PFSK-1 (cell line): Measurements from ENCODE around the gene MUC5AC.

Experiments
- REST ChIP-seq, 2 experiments: IDR thresholded peaks; 2 replicates each; pipeline versions ENCODE4 v1.6.1 to v1.8.0; 2011 to 2012; ENCODE audit warnings: low read depth in 2 of 2, low read length in 2 of 2, control low read depth in 1 of 2, inconsistent platforms in 1 of 2, mild to moderate bottlenecking in 1 of 2, moderate library complexity in 1 of 2; ENCODE audit not compliant: insufficient read depth in 1 of 2
- SIN3A ChIP-seq: IDR thresholded peaks from 2 replicates; pipeline ENCODE4 v1.6.1; 2012; ENCODE audit warnings: mild to moderate bottlenecking, low read length, moderate library complexity, borderline replicate concordance; ENCODE audit not compliant: insufficient read depth
- TAF1 ChIP-seq: IDR thresholded peaks from 2 replicates; pipeline ENCODE4 v1.6.1; 2012; ENCODE audit warnings: low read length, control low read depth, borderline replicate concordance; ENCODE audit not compliant: insufficient read depth

GRCh38 chr11:1130276-1131032, 27.3 kb upstream of the MUC5AC start:
- TF ChIP-seq SIN3A (no peak), REST (IDR thresholded peaks at IDR 0.05; ENCODE audit: insufficient read depth in 1 of 2, low read depth in 2 of 2, low read length in 2 of 2) (no peak), TAF1 (no peak)
